ENCODE data around the gene DLGAP1. TPM values are rescaled to one million over a fixed set of nuclear protein-coding genes. Genes with fewer than 3 reads are reported as not detected.
"Not testable (repeated sequence)": the region's sequence is repeated elsewhere in the genome, so short reads cannot be mapped to it uniquely, and the experiment has no call there.

DLGAP1 gene
- total RNA-seq, 1 donor from 2014 or later = 13.6 TPM

- TF ChIP-seq CTCF (IDR thresholded peaks at IDR 0.05; ENCODE audit: partially characterized antibody, unreplicated experiment) = no peak
- peaks cover 8% of the 10 kb centered on the region for H3K9me3 Mint-ChIP-seq (ENCODE audit: unreplicated experiment)
- no peaks in the 10 kb centered on the region for H3K4me1 Mint-ChIP-seq (ENCODE audit: low read depth, unreplicated experiment)
- DNase-seq = no peak
- no peak overlapping the region for H3K27ac Mint-ChIP-seq (ENCODE audit: unreplicated experiment)
- no peaks in the 10 kb centered on the region for H3K27me3 Mint-ChIP-seq (ENCODE audit: unreplicated experiment)
- H3K4me3 Mint-ChIP-seq (ENCODE audit: unreplicated experiment) = no peak overlapping the region
- H3K36me3 Mint-ChIP-seq (ENCODE audit: unreplicated experiment) = peaks cover 6% of the 10 kb centered on the region
These were observed 394.5 kb downstream of the DLGAP1 start for GRCh38 chr18:4060427-4061281.

GRCh38 chr18:4058179-4058578 is 396.9 kb downstream of the DLGAP1 start:
- no peaks in the 10 kb centered on the region for H3K36me3 Mint-ChIP-seq (ENCODE audit: unreplicated experiment)
- H3K4me1 Mint-ChIP-seq (ENCODE audit: low read depth, unreplicated experiment) = no peaks in the 10 kb centered on the region
- no peak overlapping the region for H3K4me3 Mint-ChIP-seq (ENCODE audit: unreplicated experiment)
- TF ChIP-seq CTCF (IDR thresholded peaks at IDR 0.05; ENCODE audit: partially characterized antibody, unreplicated experiment) = no peak
- H3K27ac Mint-ChIP-seq (ENCODE audit: unreplicated experiment) = no peak overlapping the region
- H3K9me3 Mint-ChIP-seq (ENCODE audit: unreplicated experiment) = peaks cover 3% of the 10 kb centered on the region
- H3K27me3 Mint-ChIP-seq (ENCODE audit: unreplicated experiment) = no peaks in the 10 kb centered on the region
- DNase-seq = no peak

DNA sequence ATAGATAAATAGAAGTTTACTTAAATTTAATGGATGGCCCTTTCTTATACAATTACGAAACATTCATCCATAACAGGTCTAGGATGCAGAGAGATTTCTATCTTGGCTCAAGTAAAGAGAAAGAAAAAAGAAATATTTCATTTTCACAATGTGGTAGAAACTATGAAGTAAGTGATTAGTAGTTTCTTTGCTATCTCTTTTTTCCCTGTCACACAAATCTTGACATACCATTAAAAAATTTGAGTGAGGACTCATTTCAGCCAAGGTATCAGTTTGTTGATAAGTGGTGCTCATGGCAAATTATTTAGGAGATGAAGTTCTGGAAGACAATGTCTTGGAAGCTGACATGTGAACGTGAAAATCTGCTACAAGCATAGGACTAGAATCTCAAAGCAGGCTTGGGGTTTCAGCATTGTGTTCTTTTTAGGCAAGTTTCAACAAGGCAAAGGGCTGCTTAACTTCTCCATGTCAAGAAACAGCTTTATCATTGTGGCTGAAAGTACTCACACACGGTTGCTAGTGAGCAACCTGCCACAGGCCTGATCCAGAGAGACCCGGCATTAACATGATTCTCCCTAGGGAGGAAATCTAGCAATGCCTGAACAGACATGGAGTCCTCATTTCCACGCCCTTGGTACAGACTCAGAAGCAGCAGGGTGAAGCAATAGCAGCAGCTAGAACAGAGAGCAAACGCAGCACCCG is 414.6 kb downstream of the DLGAP1 start:
- DNase-seq = no peak
- no peak overlapping the region for H3K4me3 Mint-ChIP-seq (ENCODE audit: unreplicated experiment)
- H3K4me1 Mint-ChIP-seq (ENCODE audit: low read depth, unreplicated experiment) = peaks cover 3% of the 10 kb centered on the region
- H3K36me3 Mint-ChIP-seq (ENCODE audit: unreplicated experiment) = no peaks in the 10 kb centered on the region
- TF ChIP-seq CTCF (IDR thresholded peaks at IDR 0.05; ENCODE audit: partially characterized antibody, unreplicated experiment) = no peak
- no peaks in the 10 kb centered on the region for H3K27me3 Mint-ChIP-seq (ENCODE audit: unreplicated experiment)
- no peak overlapping the region for H3K27ac Mint-ChIP-seq (ENCODE audit: unreplicated experiment)
- H3K9me3 Mint-ChIP-seq (ENCODE audit: unreplicated experiment) = no peaks in the 10 kb centered on the region

GRCh38 chr18:4035521-4035920 is 419.6 kb downstream of the DLGAP1 start:
- Mint-ChIP-seq H3K36me3 (ENCODE audit: unreplicated experiment) (no peaks in the 10 kb centered on the region), H3K4me1 (ENCODE audit: low read depth, unreplicated experiment) (no peaks in the 10 kb centered on the region), H3K27ac (ENCODE audit: unreplicated experiment) (no peak overlapping the region), H3K27me3 (ENCODE audit: unreplicated experiment) (no peaks in the 10 kb centered on the region), H3K4me3 (ENCODE audit: unreplicated experiment) (no peak overlapping the region), H3K9me3 (ENCODE audit: unreplicated experiment) (no peaks in the 10 kb centered on the region)
- no peak for TF ChIP-seq CTCF (IDR thresholded peaks at IDR 0.05; ENCODE audit: partially characterized antibody, unreplicated experiment)
- no peak for DNase-seq

DNA sequence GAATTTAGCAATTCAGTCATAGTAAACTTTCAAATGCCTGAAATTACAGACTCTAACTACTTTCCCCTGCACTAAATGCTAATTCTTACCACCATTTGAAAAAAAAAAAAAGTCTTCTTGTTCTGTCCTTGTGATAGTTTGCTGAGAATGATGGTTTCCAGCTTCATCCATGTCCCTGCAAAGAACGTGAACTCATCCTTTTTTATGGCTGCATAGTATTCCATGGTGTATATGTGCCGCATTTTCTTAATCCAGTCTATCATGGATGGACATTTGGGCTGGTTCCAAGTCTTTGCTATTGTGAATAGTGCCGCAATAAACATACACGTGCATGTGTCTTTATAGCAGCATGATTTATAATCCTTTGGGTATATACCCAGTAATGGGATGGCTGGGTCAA is 420.3 kb downstream of the DLGAP1 start:
- not testable (repeated sequence) for H3K36me3 Mint-ChIP-seq (ENCODE audit: unreplicated experiment); H3K9me3 Mint-ChIP-seq (ENCODE audit: unreplicated experiment); H3K4me1 Mint-ChIP-seq (ENCODE audit: low read depth, unreplicated experiment); H3K27me3 Mint-ChIP-seq (ENCODE audit: unreplicated experiment); H3K4me3 Mint-ChIP-seq (ENCODE audit: unreplicated experiment); H3K27ac Mint-ChIP-seq (ENCODE audit: unreplicated experiment); DNase-seq
